GM19463 (cell line): ENCODE measurements around the gene STUB1.

Experiments
- ATAC-seq: cut with Tn5 transposase; IDR thresholded peaks from one replicate; pipeline ENCODE4 v1.9.1; 2021; ENCODE audit warnings: mild to moderate bottlenecking, moderate library complexity; ENCODE audit not compliant: unreplicated experiment

STUB1 gene

DNA sequence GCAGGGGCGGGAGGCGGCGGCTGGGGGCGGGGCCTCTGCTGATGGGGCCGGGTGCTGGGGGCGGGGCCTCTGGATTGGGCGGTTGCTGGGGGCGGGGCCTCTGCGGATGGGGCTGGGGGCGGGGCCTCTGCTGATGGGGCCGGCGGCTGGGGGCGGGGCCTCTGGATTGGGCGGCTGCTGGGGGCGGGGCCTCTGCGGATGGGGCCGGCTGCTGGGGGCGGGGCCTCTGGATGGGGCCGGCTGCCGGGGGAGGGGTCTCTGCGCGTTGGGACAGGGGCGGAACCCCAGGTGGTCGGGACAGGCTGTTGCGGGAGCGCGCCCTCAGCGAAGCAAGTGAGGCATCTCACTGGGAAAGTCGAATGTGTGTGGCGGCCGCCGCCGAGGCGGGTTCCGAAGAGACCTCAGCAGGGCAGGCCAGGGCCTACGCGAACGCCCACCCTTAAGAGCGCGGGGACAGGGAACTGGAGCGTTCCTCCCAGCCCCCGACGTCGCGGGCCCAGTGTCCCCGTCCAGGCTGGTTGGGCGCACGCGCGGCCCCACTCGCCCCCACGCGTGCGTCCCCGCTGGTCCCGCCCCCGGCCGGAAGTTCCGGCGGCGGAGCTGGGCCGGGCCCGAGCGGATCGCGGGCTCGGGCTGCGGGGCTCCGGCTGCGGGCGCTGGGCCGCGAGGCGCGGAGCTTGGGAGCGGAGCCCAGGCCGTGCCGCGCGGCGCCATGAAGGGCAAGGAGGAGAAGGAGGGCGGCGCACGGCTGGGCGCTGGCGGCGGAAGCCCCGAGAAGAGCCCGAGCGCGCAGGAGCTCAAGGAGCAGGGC is at the start of gene STUB1:
Gene STUB1, plus strand, starts transcription at position 597 of the 811 bp plus-strand sequence. Its CDS starts 116 bp downstream, at position 713.
- peak; percentile 43 for ATAC-seq

- ATAC-seq, result no peak
Measured at GRCh38 chr16:630815-631405, 49.3 kb upstream of the STUB1 start, which contains the start of gene WFIKKN1. TSS of gene WFIKKN1 (plus strand) at chr16:630985. CDS start at chr16:631254, 269 bp downstream.

- no peak for ATAC-seq
Measured at GRCh38 chr16:631808-632358, 48.3 kb upstream of the STUB1 start.

DNA sequence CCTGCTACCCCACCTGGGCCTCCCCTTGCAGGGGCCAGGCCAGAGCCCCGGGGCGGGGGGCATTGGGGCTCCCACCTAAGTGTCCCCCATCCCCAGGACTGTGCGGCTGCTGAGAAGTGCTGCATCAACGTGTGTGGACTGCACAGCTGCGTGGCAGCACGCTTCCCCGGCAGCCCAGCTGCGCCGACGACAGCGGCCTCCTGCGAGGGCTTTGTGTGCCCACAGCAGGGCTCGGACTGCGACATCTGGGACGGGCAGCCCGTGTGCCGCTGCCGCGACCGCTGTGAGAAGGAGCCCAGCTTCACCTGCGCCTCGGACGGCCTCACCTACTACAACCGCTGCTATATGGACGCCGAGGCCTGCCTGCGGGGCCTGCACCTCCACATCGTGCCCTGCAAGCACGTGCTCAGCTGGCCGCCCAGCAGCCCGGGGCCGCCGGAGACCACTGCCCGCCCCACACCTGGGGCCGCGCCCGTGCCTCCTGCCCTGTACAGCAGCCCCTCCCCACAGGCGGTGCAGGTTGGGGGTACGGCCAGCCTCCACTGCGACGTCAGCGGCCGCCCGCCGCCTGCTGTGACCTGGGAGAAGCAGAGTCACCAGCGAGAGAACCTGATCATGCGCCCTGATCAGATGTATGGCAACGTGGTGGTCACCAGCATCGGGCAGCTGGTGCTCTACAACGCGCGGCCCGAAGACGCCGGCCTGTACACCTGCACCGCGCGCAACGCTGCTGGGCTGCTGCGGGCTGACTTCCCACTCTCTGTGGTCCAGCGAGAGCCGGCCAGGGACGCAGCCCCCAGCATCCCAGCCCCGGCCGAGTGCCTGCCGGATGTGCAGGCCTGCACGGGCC is 47.5 kb upstream of the STUB1 start:
- ATAC-seq, result no peak

GRCh38 chr16:633336-634050 is 46.7 kb upstream of the STUB1 start:
- ATAC-seq, result no peak

- ATAC-seq, result no peak
Measured at GRCh38 chr16:634051-634670, 46.0 kb upstream of the STUB1 start.

GRCh38 chr16:634996-635395 is 45.2 kb upstream of the STUB1 start:
- ATAC-seq, result no peak

- peak; percentile 12 for ATAC-seq
Measured at GRCh38 chr16:635573-636205, 44.5 kb upstream of the STUB1 start.

GRCh38 chr16:636206-637080 is 43.8 kb upstream of the STUB1 start, which contains the start of gene METTL26:
TSS of gene METTL26 (minus strand) at chr16:636305. CDS start at chr16:636290, 15 bp downstream.
- ATAC-seq, result peak; percentile 74

DNA sequence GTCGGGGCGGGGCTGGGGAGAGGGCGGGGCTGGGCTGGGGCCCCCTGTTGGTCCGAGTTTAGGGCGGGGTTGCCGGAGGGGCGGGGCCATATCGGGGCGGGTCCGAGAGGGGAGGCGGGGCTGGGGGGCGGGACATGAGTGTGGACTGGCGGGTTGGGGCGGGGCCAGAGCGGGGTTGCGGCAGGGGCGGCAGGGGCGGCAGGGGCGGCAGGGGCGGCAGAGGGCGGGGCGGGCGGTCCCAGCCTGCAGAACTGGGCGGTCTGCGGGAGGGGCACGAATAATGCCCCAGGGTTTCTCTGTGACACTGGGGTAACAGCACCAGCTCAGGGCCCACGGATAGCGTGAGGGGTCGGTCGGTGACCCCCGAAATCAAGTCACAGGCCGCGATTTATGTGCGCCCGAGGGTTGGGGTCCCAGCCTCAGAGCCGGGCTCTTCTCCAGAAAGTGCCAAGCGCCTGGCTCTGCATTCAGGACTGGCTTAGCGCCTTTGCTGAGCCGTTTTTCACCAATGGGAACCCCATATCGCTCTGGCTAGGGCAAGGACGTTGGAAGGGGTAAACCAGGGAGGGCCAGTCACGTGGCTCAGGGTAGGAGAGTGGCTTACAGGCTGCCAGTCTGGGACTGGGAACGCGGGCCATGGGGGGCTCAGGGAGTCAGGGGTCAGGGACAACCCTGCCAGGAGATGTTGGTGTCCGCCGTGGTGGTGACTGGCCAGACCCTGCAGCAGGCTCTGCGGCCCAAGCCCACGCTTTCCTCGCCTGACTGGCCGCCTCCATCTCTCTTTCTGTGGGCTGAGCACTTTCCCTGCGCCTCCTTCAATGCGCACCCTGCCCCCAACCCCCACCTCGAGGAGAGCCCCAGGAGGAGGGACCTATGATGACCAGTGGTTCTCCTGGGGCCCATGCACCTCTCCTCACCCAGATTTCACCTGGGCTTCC is 42.9 kb upstream of the STUB1 start:
- ATAC-seq, result no peak

GRCh38 chr16:638034-638543 is 42.1 kb upstream of the STUB1 start:
- ATAC-seq, result no peak

DNA sequence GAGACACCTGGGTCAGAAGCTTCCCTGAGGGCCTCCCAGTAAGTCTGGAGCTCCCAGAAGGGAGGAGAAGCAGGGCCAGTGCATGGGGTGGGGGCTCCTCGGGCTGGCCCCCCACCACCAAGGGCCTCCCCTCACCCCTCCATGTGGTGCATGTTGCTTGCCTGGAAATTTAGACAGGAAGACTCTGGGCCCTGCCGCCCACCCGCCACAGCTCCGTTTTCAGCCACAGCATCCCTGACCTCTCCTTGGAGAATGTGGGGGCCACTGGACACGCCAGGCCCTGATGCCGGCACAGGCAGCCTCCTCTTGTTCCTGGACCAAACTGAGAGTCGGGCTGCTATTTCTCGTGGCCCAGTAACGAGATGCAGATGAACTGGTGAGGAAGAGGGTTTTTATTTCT is 41.4 kb upstream of the STUB1 start:
- no peak for ATAC-seq

- no peak for ATAC-seq
Measured at GRCh38 chr16:640614-641013, 39.6 kb upstream of the STUB1 start.

- ATAC-seq, result peak; percentile 52
Measured at GRCh38 chr16:641326-642188, 38.7 kb upstream of the STUB1 start, which contains the start of gene MCRIP2. TSS of gene MCRIP2 (plus strand) at chr16:641828. CDS start at chr16:641992, 164 bp downstream.

DNA sequence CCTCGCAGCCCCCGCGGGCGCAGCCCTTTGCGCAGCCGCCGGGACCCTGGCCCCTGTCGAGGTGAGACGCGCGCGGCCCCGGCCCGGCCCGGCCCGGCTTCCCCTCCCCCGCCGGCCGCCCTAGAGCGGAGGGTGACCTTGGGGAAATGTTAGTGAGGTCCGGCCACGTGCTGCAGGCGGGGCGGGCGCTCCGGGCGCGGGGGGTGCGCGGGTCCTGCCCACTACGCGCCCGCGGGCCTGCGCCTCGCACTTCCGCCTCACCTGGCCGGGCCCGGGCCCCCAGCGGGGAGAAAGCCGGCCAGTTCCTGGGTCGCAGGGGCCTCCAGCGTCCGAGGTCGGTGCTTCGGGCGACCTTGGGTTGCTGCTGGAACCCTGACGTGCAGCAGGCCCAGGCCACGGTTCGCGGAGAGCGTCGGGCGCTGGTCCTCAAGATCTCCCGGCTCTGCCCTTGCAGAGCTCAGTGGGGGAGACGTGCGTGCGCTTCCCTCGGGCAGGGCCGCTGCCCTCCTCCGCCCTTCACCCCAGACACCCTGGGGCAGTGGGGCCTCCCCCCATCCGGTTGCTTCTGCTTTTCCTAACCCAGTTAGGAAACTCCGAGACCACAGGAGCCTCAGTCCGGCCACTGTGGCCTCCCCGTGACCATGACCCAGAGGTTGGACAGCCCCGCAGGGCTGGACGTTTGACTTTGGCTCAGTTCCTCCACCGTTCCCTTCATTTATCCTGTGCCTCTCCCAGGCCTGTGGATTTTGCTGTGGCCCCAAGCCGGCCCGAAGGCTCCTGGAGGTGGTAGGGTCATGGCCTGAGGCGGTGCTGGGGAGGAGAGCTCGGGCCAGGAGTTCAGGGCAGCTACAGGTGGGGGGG is 37.8 kb upstream of the STUB1 start:
- ATAC-seq, result peak; percentile 53
